CD4-positive, alpha-beta T cell treated with Interleukin-21 for 1 hour (primary cell): ENCODE measurements around the gene MAPK12.

Experiments
- DNase-seq: peaks from one replicate; pipeline ENCODE4 v3.0.0-alpha.2; 2020

The MAPK12 gene

DNA sequence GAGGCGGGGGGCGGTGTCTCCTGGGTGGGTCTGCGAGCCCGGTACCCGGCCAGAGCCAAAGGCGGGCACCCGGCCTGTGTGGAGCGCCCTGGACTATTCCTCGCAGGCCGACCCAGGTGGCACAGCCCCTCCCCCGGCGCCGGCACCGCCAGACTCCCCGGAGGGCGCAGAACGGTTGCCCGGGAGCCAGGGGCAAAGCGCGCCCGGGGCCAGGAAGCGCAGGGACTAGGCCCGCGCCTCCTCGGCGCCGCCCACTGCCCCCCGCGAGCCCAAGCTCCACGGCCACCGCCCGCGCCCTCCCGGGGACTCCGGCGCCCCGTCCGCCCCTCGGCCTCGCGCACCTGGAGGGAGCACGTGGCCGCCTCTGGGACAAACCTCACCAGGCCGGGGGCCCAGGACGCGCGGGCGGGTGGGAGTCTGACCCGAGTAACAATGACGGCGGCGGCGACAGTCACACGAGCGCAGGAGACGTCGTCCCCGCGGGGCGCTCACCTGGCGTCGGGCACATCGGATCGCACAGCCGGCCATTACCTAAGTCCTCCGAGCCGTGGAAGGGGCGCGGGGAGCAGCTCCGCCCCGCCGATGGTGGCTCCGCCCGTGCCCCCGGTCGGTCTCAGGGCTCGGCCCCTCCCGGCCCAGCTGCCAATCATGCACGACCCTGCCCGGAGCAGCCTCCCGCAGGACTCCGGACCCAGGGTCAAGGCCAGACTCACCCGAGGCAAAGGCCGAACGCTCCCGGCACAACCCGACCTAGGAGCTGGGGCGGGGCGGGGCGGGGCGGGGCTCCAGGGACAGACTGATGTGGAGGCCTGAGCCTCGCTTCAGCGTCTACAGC lies 38.5 kb upstream of the MAPK12 start:
- DNase-seq, result no peak

- DNase-seq, result no peak
These were observed 37.7 kb upstream of the MAPK12 start for GRCh38 chr22:50298937-50299784.

DNA sequence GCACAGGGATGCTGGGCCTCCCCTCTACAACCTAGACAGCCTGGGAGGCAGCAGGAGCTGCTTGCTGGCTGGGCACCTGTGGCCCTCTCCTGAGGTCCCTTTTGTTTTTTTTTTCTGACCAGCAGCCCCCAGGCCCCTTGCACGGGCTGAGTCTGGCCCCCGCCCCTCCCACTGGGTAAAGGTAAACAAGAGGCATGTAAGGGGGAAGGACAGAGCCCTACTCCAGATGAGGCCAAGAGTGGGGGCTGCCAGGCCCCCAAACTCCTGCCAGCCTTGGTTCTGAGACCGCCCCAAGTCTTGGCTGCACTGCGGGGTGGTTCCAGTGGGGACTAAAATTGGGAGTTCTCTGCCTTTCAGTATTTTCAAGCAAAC lies 36.8 kb upstream of the MAPK12 start:
- DNase-seq, result no peak

DNA sequence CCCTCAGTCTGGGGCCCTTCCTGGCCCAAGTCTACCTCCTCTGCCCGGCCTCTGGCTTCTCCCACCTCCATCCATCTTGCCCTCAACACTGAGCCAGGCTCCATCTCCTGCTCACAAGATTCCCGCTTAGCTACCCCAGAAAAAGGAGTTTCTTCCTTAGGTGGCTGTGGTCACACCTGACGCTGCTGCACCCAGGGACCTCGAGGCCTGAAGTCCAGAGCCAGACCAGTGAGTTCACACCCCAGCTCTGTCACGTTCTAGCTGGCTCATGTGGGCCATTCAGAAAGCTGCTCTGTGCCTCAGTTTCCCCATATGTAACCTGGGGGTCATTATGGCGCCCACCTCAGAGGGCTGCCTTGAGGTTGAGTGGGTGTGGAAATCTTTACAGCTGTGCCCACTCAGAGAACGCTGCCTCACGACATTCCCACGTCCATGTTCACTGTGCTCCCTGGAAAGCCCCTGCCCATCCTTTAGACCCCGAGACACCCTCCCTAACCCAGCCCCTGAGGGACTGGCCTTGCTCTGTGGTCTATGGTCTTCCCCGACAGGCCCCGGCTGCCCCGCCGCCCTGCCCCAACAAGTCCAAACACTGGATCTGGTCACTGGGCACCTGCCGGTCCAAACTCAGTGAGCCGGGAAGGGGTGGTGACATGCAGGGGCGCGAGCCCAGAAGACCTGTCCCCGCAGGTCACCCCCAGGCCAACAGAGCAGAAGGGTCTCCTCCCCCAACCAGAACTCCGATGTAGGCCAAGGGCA lies 36.2 kb upstream of the MAPK12 start:
- no peak for DNase-seq

- DNase-seq, result no peak
These were observed 35.4 kb upstream of the MAPK12 start for GRCh38 chr22:50296658-50297490.

DNA sequence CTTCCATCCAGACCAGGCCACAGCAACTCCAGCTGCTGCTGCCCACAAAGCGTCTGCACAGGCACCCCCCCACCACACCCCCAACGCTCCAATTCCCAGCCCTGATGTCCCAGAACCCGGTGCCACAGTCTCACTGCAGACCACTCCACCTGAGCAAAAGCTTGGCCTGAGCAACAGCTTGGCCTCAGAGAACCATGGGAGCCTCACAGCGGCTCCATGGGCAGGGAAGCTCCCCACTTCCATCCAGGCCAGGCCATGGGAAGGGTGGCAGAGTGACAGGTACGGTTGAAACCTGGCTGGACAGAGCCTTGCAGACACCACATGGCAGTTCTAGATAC lies 32.8 kb upstream of the MAPK12 start:
- no peak for DNase-seq

DNA sequence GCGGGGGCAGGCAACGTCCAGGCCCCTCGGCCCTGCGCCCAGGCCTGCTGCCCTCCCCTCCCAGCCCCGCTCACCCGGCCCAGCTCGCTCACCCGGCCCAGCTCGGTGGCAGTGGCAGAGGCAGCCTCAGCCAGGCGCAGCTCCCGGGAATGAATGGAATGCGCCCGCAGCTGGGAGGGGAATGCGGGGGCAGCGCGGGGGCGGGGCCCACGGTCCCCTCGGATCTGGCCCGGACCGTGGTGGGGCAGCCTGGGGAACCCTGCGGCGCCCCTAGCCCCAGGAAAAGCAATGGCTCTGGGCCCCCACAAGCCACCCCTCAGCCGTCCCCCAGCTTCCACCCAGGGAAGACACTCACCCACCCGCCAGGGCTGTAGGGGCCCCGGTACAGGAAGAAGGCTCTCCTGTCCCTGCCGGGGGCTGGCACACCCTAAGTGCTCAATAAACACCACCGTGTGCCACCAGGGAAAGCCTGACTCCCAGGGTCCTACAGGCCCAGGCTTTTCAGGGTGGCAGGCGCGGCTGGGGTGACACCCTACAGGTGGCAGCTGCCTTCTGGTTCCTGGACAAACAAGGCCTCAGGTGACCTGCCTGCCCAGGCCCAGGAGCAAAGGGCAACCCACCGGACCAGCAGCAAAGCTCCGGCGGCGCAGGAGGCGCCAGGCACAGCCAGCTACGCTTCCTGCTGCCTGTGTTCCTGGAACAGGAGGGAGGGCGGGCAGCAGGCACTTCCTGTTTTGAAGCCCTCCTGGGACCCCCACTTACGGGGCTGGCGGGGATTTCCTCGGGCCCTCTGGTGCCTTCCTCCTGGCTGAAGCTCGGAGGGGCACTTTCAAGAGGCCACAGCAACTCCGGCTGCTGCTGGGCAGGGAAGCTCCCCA lies 32.2 kb upstream of the MAPK12 start:
- DNase-seq, result no peak

GRCh38 chr22:50292643-50293440 lies 31.4 kb upstream of the MAPK12 start:
- no peak for DNase-seq

- DNase-seq, result no peak
These were observed 28.6 kb upstream of the MAPK12 start for GRCh38 chr22:50289942-50290630.

- DNase-seq, result no peak
These were observed 27.9 kb upstream of the MAPK12 start for GRCh38 chr22:50289151-50289941.

- no peak for DNase-seq
These were observed 26.2 kb upstream of the MAPK12 start for GRCh38 chr22:50287731-50288130.

GRCh38 chr22:50286701-50287318 lies 25.3 kb upstream of the MAPK12 start:
- no peak for DNase-seq

GRCh38 chr22:50286275-50286674 lies 24.8 kb upstream of the MAPK12 start:
- DNase-seq, result no peak

DNA sequence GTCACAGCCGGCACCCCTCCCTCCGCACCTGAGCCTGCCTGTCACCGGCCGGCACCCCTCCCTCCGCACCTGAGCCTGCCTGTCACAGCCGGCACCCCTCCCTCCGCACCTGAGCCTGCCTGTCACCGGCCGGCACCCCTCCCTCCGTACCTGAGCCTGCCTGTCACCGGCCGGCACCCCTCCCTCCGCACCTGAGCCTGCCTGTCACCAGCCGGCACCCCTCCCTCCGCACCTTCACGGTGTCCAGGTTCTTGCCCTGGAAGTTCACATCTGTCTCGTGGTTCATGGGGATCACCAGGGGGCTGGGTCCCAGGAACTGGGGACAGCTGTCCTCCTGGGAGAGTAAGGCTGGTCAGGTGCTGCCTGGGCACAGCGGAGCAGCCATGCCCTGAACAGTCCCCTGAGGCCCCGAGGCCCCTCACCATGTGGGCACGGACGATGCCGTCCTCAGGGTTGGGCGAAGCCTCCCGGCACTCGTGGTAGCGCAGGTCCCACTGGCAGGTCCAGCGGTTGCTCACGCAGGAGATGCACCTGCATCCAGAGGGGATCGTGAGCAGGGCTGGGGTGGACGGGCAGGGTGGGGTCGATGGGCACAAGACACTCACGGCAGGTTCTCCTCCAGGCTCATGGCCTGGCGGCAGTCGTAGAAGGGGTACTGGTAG lies 24.2 kb upstream of the MAPK12 start:
- no peak for DNase-seq

DNA sequence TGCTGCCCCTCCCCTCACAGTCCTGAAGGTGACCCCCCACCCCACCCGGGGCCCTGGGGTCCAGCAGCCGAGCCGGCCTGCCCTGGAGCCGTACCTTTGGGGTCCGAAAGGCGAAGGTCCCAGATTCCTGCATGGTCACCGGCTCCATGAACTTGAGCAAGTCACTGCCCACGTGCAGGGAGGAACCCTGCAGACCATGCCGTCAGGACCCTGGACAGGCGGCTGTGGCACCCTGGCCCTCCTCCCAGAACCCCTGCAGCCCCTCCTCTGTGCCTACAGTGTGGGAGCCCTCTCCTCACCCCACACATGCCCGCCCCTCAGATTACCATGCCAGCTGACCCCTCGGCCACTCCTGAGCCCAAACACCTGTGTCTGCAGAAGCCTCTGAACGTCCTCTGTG lies 23.0 kb upstream of the MAPK12 start:
- no peak for DNase-seq

DNA sequence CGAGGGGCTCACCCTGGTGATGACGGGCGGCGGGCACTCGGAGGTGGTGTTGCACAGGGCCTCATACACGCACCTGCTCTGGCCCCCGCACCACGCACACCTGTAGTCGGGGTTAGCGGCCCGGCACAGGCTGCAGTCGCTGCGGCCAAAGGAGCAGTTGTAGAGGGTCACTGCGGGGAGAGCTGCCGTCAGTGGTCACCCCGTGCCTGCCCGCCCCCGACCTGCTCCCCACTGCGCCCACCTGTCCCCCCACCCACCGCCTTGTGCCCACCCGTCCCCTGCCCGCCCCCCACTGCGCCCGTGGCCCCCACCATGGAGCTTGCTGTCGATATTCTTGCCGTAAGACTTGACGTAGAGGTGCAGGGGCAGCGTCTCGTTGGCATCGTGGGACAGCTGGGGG lies 22.3 kb upstream of the MAPK12 start:
- no peak for DNase-seq

- DNase-seq, result no peak
These were observed 21.1 kb upstream of the MAPK12 start for GRCh38 chr22:50282361-50283155.
